NCI-H128 (cell line): Measurements from ENCODE around the gene OR2W3.

ENCODE experiments used
- DNase-seq: peaks from one replicate; lab custom pipeline; 2025; ENCODE audit not compliant: unreplicated experiment; lab: John Stamatoyannopoulos, UW

Gene OR2W3

DNA sequence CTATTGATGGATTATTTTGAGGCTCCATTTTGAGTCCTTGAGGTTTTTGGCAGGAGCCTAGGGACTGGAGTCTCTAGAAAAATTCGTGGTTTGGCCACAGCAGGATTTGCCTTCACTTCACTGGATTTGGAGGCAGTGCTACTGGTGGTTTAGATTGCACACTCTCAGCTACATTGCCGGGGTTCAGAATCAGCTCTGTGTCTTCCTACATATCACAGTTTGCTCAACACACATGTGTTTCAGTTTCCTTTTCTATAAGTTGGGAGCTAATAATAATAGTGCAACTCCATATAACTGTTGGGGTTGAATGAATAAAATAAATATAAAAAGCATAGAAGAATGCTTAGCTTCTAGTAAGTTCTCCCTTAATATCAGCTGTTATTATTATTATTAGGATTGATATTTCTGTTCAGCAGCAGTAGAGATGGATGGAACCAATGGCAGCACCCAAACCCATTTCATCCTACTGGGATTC, at the start of gene OR2W3:
TSS of gene OR2W3 (plus strand) at position 425 of the 475 bp plus-strand sequence. CDS start at position 425, 0 bp downstream.
- no peak for DNase-seq

DNA sequence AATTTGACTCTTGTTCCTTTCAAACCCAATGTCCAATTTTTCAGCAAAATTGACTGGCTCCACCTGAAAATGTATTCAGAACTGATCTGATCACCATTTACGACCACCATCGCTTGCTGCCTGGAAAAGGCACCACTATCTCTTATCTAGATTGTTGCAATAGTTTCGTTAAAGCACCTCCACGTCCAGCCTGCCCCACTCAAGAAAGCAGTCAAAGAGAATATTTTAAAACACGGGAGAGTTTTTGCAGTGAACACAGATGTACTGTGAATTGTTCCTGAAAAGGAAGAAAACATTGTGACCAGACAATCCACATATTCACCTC, 49.7 kb upstream of the OR2W3 start:
- DNase-seq, result no peak

DNA sequence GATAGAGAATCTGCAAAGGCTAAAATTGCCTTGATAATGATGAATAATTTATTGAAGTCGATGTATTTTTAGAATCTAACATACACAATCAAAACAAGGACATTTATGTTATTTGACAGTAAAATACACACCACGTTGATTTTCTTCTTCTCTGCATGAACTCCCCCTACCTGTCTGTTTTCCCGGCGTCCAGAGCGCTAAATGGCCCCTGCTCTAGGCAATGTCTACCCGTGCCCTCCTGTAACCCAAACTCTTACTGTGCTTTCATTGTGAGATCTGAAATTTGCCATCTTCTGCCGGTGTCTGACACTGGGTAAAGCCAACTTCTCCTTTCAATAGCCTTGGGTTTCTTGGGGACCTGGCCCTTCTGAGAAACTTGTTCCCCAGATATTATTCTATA, 47.0 kb upstream of the OR2W3 start:
- no peak for DNase-seq

DNA sequence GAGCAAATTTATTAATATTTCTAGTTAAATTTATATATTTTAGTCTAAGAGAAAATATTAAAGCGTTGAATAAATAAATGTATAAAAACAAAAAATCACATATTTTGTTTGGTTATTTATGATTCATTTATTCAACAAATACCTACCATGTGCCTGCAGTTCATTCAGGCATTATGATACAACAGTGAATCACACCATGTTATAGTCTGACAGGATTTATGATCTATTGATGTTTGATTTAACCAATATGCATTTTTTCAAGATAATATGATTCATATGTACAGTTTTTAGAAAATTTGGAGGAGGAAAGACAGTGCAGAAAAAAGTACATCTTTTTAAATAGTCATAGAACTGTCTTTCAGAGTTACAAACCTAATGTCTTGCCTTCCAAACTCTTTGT, 45.8 kb upstream of the OR2W3 start:
- DNase-seq, result no peak

DNA sequence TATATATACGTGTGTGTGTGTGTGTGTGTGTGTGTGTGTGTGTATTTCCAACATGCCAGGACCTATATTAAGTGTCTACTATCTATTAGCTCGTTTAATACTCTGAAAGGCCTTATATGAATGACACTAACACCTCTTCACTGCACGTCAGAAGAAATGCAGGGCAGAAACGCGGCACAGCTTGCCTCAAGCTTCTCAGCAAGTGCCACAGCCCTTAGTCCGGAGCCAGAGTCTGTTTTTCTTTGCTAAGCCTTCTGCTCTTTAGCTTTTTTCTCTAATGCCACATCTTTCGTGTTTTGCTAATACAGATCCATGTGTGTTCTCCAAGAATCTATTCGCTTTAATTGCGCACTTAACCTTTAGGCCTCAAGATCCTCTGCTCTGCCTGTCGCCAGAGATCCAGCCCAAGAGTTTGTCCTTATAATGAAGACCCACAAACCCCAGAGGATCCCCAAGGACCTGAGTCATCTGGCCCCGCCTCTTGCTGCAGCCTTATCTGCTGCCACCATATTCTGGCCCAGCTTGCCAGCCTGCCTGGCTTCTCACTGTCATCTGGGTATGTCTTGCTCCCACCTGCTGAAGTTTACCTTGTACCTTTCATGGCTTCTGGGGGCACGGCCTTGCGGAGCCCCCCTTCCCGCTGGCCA, 40.4 kb upstream of the OR2W3 start:
- no peak for DNase-seq

DNA sequence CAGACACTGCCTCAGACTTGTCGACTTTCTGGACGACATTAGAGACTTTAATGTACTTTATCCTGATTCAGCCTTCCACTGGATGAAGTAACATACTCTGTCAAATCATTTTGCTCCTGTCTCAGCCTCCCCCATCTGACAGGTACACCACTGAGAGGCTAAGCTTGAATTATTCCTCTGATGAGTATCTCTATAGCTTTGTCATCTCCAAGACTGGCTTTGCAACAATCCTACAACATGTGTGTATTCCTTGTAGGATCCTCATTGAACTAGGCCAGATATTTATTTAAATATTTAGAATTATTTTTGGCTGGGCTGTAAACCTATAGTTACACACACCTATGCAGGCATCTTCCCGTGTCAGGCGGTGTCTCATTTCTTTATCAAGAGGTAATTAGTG, 39.5 kb upstream of the OR2W3 start:
- no peak for DNase-seq

DNA sequence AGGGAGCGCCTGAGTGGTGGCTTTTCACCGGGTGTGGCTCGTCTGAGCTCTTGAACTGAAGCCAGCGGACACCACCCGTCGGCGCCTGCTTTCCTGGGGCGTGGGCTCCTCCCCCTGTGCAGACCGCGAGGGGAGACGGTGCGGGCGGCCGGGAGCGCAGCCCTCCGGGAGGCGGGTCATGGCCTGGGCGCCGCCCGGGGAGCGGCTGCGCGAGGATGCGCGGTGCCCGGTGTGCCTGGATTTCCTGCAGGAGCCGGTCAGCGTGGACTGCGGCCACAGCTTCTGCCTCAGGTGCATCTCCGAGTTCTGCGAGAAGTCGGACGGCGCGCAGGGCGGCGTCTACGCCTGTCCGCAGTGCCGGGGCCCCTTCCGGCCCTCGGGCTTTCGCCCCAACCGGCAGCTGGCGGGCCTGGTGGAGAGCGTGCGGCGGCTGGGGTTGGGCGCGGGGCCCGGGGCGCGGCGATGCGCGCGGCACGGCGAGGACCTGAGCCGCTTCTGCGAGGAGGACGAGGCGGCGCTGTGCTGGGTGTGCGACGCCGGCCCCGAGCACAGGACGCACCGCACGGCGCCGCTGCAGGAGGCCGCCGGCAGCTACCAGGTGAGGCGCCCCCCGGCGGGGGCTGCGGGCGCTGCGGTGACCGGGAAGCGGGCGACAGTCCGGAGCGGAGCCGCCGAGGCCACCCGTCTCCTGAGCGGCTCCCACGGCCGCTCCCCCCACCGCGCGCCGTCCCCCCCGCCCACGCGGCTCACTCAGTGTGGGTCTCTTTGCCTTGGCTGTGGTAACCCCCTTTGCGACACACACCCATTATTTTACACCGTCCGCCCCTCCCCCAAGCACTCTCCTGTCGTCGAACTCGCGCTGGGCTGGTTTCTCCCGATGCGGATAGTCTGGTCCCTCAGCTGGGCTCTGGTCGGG, 38.1 kb upstream of the OR2W3 start, which contains the start of gene TRIM58:
TSS of gene TRIM58 (plus strand) at position 119 of the 916 bp plus-strand sequence. CDS start at position 179, 60 bp downstream.
- DNase-seq, result no peak

DNA sequence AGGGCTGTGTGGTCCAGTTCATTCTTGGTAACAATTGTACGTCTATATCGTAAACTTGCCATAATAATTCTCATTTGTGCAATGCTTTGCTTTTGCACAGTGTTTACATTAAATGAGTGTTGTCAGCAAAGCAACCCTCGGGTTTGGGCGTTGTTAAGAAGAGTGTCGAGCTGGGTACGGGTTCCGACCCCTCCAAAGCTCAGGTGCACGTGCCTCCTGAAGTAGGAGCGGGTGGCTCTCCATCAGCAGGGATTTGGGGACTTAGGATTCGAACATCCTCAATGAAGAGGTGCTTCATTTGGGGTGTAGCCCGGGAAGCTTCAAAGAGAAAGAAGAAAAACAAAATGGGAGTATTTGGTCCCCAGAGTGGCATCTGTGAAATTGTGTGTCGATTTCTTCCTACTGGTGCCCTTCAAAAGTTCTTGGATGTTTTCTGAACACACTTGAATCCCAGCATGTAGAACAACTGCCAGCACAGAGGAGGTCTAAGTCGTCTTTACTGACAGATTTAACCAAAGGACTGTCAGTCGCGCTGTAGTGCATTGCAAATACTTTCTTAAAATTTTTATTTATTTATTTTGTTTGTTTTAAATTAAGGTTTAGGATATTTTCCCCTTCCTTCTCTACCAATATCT, 37.3 kb upstream of the OR2W3 start:
- no peak for DNase-seq

DNA sequence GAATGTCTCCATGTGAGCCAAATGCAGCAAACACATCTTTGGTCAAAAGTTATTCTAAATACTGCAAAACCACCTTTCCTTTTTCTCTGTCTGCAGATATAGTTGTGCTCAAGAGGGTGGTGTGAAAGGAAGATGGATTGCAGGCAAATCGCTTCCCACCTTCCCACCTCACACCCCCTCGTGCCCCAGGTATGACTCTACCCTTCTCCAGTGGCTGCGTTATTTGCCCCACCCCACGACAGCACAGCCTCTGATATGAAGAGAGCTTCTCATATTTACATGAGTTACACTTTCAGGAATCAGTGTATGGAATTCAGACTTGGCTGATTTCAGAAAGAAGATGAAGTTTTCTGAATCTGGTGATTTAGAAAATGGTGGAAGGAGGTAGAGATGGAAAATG, 32.6 kb upstream of the OR2W3 start:
- DNase-seq, result no peak

DNA sequence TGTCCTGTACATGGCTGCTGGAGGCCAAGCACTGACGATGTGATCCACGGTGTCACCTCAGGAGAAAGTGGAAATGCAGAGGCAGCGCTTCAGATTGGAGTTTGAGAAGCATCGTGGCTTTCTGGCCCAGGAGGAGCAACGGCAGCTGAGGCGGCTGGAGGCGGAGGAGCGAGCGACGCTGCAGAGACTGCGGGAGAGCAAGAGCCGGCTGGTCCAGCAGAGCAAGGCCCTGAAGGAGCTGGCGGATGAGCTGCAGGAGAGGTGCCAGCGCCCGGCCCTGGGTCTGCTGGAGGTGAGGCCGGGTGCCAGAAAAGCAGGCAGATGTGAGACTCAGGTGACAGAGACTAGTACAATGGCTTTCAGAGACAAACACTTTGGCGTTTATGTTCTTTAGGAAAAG, 30.7 kb upstream of the OR2W3 start:
- DNase-seq, result no peak

DNA sequence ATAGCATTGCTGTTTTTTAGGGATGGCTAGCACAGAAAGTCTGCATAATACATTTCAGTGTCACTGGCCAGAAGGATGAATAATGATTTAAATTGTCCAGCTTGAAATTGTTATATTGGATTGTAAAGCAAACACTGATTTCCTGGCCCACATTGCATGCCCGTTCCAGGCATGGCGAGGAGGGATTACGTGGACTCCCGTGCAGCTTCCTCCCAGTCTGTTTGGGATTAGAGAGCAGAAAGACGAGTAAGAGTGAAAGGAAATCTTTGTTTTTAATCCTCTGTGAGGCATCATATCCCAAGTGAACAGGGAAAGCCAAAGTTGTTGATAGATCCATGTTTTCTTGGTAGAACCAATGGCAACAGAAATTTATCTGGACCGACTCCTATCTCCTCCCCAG, 30.0 kb upstream of the OR2W3 start:
- DNase-seq, result no peak

DNA sequence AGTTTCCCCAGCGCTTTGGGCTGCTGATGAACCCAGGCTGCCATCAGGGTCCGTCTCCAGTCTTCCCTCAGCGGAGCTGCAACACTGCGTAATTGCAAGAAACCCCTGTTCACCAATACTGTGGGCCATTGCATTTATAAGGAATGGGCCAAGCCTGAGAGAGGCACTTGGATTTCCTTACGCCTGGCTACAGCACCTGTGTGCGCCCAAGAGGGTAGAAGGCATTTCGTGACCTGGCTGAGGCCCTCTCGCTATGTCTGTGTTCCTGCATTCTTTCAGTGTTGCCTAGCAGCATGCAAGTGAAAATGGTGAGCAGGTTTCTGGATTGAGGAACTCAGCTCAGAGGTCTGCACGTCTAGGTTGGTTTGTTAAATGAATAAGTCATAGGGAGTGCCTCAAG, 12.0 kb upstream of the OR2W3 start:
- DNase-seq, result no peak

DNA sequence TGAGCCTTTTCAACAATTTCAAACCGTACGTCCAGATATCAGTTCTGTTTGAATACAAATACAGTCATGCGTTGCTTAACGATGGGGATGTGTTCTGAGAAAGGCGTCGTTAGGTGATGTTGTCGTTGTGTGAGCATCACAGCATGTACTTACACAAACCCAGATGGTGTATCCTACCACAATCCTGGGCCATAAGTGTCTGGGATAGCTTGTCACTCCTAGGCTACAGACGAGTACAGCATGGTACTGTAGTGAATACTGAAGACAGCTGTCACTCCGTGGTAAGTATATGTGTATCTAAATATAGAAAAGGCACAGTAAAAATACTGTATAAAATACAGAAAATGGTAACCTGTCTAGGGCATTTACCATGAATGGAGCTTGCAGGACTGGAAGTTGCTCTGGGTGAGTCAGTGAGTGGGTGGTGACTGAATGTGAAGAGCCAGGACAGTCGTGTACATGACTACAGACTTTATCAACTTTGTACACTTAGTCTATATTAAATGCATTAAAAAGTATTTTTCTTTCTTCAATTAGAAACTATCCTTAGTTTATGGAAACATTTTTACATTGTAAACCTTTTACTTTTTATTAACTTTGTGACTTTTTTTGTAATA, 10.5 kb upstream of the OR2W3 start:
- DNase-seq, result no peak

DNA sequence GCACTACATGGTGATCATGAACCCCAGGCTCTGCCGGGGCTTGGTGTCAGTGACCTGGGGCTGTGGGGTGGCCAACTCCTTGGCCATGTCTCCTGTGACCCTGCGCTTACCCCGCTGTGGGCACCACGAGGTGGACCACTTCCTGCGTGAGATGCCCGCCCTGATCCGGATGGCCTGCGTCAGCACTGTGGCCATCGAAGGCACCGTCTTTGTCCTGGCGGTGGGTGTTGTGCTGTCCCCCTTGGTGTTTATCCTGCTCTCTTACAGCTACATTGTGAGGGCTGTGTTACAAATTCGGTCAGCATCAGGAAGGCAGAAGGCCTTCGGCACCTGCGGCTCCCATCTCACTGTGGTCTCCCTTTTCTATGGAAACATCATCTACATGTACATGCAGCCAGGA, 589 bp downstream of the OR2W3 start:
- no peak for DNase-seq

DNA sequence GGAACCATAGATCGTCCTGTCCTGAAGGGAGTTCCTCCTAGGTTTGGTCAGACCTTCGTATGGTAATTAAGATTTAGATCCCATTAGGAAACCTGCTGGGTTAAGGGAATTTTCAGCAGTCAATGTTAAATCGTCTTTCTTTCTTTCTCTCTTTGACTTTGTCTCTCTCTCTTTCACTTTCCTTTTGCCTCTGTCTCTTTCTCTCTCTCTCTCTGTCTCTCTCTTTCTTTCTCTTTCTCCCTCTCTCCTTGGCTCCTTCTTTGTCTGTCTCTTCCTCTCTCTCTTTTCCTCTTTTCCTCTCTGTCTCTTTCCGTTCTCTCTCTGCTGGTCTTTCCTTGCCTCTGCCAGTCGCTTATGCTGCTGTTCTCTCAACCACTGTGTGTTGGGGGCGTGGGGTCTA, 8.7 kb downstream of the OR2W3 start:
- DNase-seq, result no peak

DNA sequence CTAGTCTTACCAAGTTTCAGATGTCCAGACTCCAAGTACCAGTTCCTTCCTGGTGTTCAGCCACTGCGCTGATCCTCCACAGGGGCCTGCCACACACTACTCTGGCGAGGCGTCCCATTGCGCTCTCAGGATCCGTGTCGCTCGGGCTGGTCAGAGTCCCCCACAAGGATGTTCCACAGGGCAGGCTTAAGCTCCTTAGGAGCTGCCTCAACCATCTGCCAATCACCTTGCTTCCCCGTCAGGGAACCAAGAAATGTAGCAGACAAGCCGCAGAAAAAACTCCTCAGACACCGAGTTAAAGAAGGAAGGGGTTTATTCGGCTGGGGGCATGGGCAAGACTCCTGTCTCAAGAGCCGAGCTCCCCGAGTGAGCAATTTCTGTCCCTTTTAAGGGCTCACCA, 9.8 kb downstream of the OR2W3 start:
- DNase-seq, result no peak

DNA sequence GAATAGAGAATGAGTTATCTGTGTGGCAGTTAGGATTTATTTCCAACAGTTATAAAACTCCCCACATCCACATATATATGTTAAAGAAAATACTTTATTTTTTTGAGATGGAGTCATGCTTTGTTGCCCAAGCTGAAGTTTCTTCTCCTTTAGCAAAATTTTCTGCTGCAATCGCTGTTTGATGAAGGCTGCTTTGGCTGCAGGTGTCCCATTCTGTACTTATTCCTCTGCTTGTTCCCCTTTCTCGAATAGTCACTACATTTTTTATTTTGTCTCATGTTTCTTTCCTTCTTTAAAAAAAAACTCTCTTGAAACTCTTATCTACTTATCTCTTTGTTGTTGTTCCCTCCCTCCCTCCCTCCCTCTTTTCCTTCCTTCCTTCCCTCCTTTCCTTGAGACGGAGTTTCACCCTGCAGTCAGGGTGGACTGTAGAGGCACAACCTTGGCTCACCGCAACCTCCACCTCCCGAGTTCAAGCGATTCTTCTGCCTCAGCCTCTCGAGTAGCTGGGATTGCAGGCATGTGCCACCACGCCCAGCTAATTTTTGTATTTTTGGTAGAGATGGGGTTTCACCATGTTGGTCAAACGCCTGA, 10.6 kb downstream of the OR2W3 start:
- no peak for DNase-seq

DNA sequence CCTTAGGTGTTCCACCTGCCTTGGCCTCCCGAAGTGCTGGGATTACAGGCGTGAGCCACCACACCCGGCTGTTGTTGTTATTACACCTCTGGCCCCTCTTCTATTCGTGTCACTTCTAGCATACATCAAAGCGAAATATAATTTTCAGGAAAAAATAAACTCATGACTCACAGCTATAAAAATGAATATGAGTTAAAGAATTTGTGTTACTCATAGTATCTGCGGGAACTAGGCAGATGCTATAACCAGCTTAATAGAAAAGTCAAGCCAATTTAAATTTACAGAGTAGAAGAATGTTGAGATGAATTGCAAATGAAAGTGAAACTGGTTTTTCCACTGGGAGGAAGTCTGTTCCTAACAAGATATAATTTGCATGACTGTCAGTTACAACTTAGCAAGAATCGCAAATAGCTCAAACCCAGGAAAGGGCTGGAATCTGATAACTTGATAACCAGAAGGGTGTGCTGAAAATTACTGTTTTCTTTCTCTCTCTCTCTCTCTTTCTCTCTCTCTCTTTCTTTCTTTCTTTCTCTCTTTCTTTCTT, 11.2 kb downstream of the OR2W3 start:
- no peak for DNase-seq

DNA sequence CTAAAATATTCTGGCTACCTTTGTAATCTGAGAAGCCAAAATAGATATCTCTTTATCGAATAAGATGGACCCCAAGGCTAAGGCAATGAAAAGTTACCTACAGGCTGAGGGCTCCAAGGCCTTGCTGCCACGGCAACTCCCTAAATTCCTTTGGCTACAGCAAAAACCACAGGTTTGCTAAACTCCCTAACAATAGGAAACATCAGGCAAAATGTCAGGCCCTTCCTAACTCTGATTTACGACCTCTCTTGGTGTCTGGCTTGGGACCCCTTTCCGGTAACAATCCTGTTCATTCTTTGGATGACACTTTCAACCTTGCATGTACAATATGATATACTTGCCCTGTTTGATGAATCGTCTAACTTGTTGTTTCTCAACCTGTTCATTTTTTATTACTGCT, 13.4 kb downstream of the OR2W3 start:
- DNase-seq, result no peak

DNA sequence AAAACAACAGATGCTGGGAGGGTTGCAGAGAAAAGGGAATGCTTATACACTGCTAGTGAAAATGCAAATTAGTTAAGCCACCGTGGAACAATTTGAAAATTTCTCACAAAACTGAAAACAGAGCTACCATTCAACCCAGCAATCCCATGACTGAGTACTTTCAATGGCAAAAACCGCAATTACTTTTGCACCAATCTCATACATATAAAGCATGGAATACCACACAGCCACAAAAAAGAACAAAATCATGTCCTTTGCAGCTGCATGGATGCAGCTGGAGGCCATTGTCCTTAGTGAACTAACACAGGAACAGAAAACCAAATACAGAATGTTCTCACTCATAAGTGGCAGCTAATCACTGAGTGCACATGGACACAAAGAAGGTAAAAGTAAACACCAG, 18.4 kb downstream of the OR2W3 start:
- no peak for DNase-seq
